ENCODE results near the gene HIF3A.

DNA sequence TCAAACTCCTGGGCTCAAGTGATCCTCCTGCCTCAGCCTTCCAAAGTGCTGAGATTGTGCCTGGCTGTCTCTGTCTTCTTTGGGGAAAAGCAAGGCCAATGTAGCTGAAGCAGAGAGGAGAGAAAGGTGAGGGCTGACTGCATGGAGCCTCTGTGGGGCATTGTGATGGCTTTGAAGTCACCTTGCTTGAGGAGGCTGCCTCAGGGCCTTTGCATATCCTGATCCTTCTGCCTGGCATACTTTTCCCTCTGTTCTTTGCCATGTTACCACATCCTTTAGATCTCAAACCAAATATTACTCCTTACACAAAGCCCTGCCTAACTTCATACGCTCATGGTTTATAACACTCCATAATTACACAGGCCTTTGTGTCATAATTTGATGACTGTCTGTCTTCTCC, 40.6 kb downstream of the HIF3A start:
- TF ChIP-seq, protein P1, sequence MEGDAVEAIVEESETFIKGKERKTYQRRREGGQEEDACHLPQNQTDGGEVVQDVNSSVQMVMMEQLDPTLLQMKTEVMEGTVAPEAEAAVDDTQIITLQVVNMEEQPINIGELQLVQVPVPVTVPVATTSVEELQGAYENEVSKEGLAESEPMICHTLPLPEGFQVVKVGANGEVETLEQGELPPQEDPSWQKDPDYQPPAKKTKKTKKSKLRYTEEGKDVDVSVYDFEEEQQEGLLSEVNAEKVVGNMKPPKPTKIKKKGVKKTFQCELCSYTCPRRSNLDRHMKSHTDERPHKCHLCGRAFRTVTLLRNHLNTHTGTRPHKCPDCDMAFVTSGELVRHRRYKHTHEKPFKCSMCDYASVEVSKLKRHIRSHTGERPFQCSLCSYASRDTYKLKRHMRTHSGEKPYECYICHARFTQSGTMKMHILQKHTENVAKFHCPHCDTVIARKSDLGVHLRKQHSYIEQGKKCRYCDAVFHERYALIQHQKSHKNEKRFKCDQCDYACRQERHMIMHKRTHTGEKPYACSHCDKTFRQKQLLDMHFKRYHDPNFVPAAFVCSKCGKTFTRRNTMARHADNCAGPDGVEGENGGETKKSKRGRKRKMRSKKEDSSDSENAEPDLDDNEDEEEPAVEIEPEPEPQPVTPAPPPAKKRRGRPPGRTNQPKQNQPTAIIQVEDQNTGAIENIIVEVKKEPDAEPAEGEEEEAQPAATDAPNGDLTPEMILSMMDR (conservative IDR thresholded peaks at IDR 0.05; ENCODE audit: low read depth, low read length) = no peak
- TF ChIP-seq BHLHE40 (IDR thresholded peaks at IDR 0.05; ENCODE audit: low read depth, low read length) (no peak), RAD21 (IDR thresholded peaks at IDR 0.05; ENCODE audit: low read length) (no peak), POLR2A (IDR thresholded peaks at IDR 0.05; ENCODE audit: low read depth, low read length) (no peak), CEBPB (IDR thresholded peaks at IDR 0.05; ENCODE audit: low read depth, low read length) (no peak), RCOR1 (IDR thresholded peaks at IDR 0.05; ENCODE audit: insufficient replicate concordance, low read length) (no peak), SMC3 (IDR thresholded peaks at IDR 0.05; ENCODE audit: low read depth, low read length) (no peak), RFX5 (IDR thresholded peaks at IDR 0.05; ENCODE audit: low read depth, low read length) (no peak), MAFK (IDR thresholded peaks at IDR 0.05; ENCODE audit: low read depth, low read length) (no peak), CHD1 (IDR thresholded peaks at IDR 0.05; ENCODE audit: low read depth, low read length) (no peak)
- TF ChIP-seq, protein P2, sequence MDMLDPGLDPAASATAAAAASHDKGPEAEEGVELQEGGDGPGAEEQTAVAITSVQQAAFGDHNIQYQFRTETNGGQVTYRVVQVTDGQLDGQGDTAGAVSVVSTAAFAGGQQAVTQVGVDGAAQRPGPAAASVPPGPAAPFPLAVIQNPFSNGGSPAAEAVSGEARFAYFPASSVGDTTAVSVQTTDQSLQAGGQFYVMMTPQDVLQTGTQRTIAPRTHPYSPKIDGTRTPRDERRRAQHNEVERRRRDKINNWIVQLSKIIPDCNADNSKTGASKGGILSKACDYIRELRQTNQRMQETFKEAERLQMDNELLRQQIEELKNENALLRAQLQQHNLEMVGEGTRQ (IDR thresholded peaks at IDR 0.05; ENCODE audit: low read depth, low read length) = no peak
